Activated naive CD8-positive, alpha-beta T cell treated with anti-CD3 and anti-CD28 coated beads for 36 hours (primary cell): ENCODE data around the gene NBPF12. TPM values are rescaled to one million over a fixed set of nuclear protein-coding genes. Genes with fewer than 3 reads are reported as not detected.
A peak's percentile ranks its signal among the peaks of the same experiment; 100 is the strongest.
"Not testable (repeated sequence)": the region's sequence is repeated elsewhere in the genome, so short reads cannot be mapped to it uniquely, and the experiment has no call there.

ENCODE experiments used
- DNase-seq: peaks from one replicate; pipeline ENCODE4 v3.0.0; 2021
- H3K27ac Mint-ChIP-seq: one replicate; pipeline ENCODE4 v1.8.0; 2022; ENCODE audit warnings: mild to moderate bottlenecking, moderate library complexity, mixed read lengths
- H3K27me3 Mint-ChIP-seq: one replicate; pipeline ENCODE4 v1.8.0; 2022; ENCODE audit warnings: mild to moderate bottlenecking, mixed read lengths
- H3K36me3 Mint-ChIP-seq: one replicate; pipeline ENCODE4 v1.8.0; 2021; ENCODE audit warnings: mild to moderate bottlenecking, mixed read lengths
- H3K4me1 Mint-ChIP-seq: one replicate; pipeline ENCODE4 v1.8.0; 2021; ENCODE audit warnings: mixed read lengths
- H3K4me3 Mint-ChIP-seq: one replicate; pipeline ENCODE4 v1.8.0; 2022; ENCODE audit warnings: mild to moderate bottlenecking, moderate library complexity, mixed read lengths
- H3K9me3 Mint-ChIP-seq: one replicate; pipeline ENCODE4 v1.8.0; 2022; ENCODE audit warnings: mixed read lengths
- total RNA-seq, 2 experiments: library from RNA; stranded (reverse); gene quantifications; one replicate each; pipeline ENCODE4 v1.2.3, GENCODE V29; 2021

Gene NBPF12, protein sequence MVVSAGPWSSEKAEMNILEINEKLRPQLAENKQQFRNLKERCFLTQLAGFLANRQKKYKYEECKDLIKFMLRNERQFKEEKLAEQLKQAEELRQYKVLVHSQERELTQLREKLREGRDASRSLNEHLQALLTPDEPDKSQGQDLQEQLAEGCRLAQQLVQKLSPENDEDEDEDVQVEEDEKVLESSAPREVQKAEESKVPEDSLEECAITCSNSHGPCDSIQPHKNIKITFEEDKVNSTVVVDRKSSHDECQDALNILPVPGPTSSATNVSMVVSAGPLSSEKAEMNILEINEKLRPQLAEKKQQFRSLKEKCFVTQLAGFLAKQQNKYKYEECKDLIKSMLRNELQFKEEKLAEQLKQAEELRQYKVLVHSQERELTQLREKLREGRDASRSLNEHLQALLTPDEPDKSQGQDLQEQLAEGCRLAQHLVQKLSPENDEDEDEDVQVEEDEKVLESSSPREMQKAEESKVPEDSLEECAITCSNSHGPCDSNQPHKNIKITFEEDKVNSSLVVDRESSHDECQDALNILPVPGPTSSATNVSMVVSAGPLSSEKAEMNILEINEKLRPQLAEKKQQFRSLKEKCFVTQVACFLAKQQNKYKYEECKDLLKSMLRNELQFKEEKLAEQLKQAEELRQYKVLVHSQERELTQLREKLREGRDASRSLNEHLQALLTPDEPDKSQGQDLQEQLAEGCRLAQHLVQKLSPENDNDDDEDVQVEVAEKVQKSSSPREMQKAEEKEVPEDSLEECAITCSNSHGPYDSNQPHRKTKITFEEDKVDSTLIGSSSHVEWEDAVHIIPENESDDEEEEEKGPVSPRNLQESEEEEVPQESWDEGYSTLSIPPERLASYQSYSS (N-terminal part only)
- total RNA-seq: 1 to 10 TPM; 6.0 to 6.5 TPM

- not testable (repeated sequence) for H3K9me3 Mint-ChIP-seq
Observed at GRCh38 chr1:146938242-146938902, at the start of gene NBPF12. NBPF12 (plus strand) TSS chr1:146938324; CDS start chr1:146960144, 21,820 bp downstream.

GRCh38 chr1:146891355-146891754 lies 46.8 kb upstream of the NBPF12 start:
- not testable (repeated sequence) for H3K27me3 Mint-ChIP-seq, H3K36me3 Mint-ChIP-seq, H3K9me3 Mint-ChIP-seq, H3K27ac Mint-ChIP-seq, H3K4me3 Mint-ChIP-seq, DNase-seq, H3K4me1 Mint-ChIP-seq

More at GRCh38 chr1:146938242-146938902, at the start of gene NBPF12:
- H3K4me3 Mint-ChIP-seq: peak within 1 kb of the TSS; percentile 89
- H3K27ac Mint-ChIP-seq: peak within 1 kb of the TSS; percentile 91
- DNase-seq: peak; percentile 90
- H3K27me3 Mint-ChIP-seq: peaks cover 10% of the 10 kb centered on the region
- H3K36me3 Mint-ChIP-seq: not testable (repeated sequence)
- H3K4me1 Mint-ChIP-seq: peaks cover 17% of the 10 kb centered on the region

GRCh38 chr1:146892331-146892730 lies 45.8 kb upstream of the NBPF12 start:
- not testable (repeated sequence) for H3K9me3 Mint-ChIP-seq, H3K4me1 Mint-ChIP-seq, H3K4me3 Mint-ChIP-seq, DNase-seq, H3K36me3 Mint-ChIP-seq, H3K27ac Mint-ChIP-seq, H3K27me3 Mint-ChIP-seq

DNA sequence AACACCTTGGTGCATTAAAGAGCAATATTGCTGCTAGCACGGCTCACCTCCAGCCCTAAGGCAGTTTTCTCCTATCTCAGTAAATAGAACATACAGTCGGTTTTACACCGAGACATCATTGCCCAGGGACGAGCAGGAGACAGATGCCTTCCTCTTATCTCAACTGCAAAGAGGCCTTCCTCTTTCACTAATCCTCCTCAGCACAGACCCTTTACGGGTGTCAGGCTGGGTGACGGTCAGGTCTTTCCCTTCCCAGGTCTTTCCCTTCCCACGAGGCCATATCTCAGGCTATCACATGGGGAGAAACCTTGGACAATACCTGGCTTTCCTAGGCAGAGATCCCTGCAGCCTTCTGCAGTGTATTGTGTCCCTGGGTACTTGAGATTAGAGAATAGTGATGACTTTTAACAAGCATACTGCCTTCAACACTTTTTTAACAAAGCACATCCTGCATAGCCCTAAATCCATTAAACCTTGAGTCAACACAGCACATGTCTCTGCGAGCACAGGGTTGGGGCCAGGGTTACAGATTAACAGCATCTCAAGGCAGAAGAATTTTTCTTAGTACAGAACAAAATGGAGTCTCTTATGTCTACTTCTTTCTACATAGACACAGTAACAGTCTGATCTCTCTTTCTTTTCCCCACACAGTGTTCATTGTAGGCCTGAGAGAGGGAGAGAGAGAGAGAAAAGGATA lies 30.4 kb upstream of the NBPF12 start:
- DNase-seq, H3K9me3 Mint-ChIP-seq, H3K36me3 Mint-ChIP-seq: not testable (repeated sequence)

GRCh38 chr1:146912975-146913374 lies 25.1 kb upstream of the NBPF12 start:
- not testable (repeated sequence) for H3K27me3 Mint-ChIP-seq

More for the DNA sequence above, 30.4 kb upstream of the NBPF12 start:
- H3K27ac Mint-ChIP-seq, H3K4me1 Mint-ChIP-seq, H3K4me3 Mint-ChIP-seq, H3K27me3 Mint-ChIP-seq: not testable (repeated sequence)

GRCh38 chr1:146920811-146921210 lies 17.3 kb upstream of the NBPF12 start:
- not testable (repeated sequence) for H3K27me3 Mint-ChIP-seq, DNase-seq, H3K4me3 Mint-ChIP-seq, H3K9me3 Mint-ChIP-seq, H3K4me1 Mint-ChIP-seq, H3K27ac Mint-ChIP-seq, H3K36me3 Mint-ChIP-seq

More at GRCh38 chr1:146912975-146913374, 25.1 kb upstream of the NBPF12 start:
- H3K27ac Mint-ChIP-seq, H3K36me3 Mint-ChIP-seq, DNase-seq, H3K4me1 Mint-ChIP-seq, H3K9me3 Mint-ChIP-seq, H3K4me3 Mint-ChIP-seq: not testable (repeated sequence)

DNA sequence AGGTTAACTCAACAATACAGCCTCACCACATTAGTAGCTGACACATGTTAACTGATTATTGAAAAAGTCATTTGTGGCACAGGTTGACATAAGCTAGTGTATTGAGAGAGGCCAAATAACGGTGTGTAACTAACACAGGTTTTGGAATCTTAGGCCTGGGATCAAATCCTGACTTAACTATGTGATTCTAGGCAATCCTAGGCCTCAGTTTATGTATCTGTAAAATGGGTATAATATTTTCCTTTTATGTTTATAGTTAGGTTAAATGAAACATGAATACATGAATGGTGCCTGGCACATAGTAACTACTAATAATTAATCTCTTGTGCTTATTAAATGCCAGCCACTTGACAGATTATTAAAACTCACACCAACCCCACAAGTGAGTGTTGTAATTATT lies 15.5 kb upstream of the NBPF12 start:
- not testable (repeated sequence) for H3K27ac Mint-ChIP-seq, H3K4me1 Mint-ChIP-seq, H3K36me3 Mint-ChIP-seq, H3K4me3 Mint-ChIP-seq, H3K27me3 Mint-ChIP-seq, DNase-seq, H3K9me3 Mint-ChIP-seq

DNA sequence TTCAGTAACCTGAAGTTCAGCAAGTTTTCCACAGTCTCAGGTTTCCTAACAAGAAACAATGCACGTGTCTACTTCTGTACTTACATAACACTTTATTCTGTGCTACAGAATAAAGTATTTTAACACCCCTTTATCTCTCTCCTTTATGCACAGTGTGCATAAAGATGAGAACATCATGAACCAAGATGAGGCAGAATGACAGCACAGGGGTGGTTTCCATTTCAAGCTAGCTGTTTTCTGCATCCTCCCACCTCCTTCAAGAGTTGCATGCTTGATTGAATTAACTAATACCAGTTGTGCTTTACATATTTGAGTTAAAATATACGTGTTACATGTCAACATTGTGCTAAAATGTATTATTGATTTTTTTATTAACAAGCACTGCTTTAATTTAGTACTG lies 14.0 kb upstream of the NBPF12 start:
- not testable (repeated sequence) for H3K9me3 Mint-ChIP-seq, DNase-seq, H3K4me3 Mint-ChIP-seq, H3K4me1 Mint-ChIP-seq, H3K27me3 Mint-ChIP-seq, H3K36me3 Mint-ChIP-seq, H3K27ac Mint-ChIP-seq

DNA sequence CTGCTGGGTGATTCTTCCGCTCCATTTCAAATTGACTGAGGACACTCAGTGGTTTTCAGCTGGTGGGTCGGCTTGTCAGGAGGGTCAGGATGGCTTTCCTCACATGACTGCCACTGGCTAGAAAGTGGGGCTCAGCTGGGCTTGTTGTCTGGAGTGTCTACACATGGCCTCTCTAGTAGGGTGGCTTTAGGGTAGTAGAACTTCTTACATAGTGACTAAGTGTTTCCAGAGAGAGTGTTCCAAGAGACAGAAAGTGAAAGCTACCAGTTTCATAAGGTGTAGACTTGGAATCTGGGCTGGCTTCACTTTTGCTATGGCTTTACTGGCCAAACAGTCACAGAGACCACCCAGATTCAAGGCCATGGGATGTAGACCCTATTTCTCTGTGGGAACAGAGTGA lies 11.7 kb upstream of the NBPF12 start:
- not testable (repeated sequence) for H3K4me1 Mint-ChIP-seq, H3K9me3 Mint-ChIP-seq, H3K27me3 Mint-ChIP-seq, H3K4me3 Mint-ChIP-seq, H3K36me3 Mint-ChIP-seq, DNase-seq, H3K27ac Mint-ChIP-seq

DNA sequence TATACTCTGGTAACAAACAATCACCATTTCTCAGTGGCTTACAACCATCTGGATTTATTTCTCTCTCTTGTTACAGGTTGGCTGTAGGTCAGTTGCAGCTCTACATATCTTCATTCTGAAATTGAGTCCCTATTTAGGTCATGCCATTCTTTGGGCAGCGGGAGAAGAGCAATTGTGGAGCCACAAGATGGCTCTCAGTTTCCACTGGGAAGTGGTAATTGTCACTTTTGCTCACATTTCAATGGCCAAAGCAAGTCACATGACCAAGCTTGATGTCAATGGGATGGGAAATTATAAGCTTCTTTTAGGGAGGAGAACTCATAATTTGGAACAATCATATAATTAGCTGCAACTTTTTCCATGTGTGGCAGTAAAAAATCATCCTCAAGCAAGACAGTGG lies 7.9 kb upstream of the NBPF12 start:
- not testable (repeated sequence) for H3K36me3 Mint-ChIP-seq, H3K4me1 Mint-ChIP-seq, H3K9me3 Mint-ChIP-seq, H3K4me3 Mint-ChIP-seq, H3K27ac Mint-ChIP-seq, DNase-seq
- H3K27me3 Mint-ChIP-seq: peaks cover 10% of the 10 kb centered on the region

GRCh38 chr1:146934390-146935223 lies 3.5 kb upstream of the NBPF12 start:
- Mint-ChIP-seq H3K4me1 (peaks cover 12% of the 10 kb centered on the region), H3K27ac (peak overlapping the region; percentile 38), H3K27me3 (peaks cover 10% of the 10 kb centered on the region), H3K4me3 (peak overlapping the region; percentile 52)
- not testable (repeated sequence) for H3K36me3 Mint-ChIP-seq, H3K9me3 Mint-ChIP-seq, DNase-seq

DNA sequence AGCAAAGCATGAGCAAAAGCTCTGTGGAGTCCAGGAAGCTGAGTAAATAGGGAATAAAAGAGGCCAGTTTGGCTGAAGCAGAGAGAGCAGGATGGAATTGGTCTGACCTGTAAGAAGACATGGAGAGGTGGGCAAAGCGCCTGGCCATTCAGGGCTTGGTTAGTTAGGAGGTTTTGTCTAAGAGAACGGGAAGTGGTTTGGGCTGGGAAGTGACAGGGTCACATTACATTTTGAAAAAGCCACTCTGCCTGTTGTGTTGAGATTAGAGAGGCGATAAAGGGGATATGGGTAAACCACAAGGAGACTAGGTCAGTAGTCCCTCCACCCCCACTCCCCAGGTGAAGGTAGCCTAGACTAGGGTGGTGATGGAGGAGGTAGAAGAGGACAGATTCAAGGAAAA lies 662 bp upstream of the NBPF12 start:
- H3K4me3 Mint-ChIP-seq, H3K27ac Mint-ChIP-seq, H3K36me3 Mint-ChIP-seq, DNase-seq, H3K9me3 Mint-ChIP-seq: not testable (repeated sequence)
- Mint-ChIP-seq H3K4me1 (peaks cover 17% of the 10 kb centered on the region), H3K27me3 (peaks cover 10% of the 10 kb centered on the region)

- H3K9me3 Mint-ChIP-seq, H3K27ac Mint-ChIP-seq, H3K27me3 Mint-ChIP-seq, H3K36me3 Mint-ChIP-seq: not testable (repeated sequence)
- Mint-ChIP-seq H3K4me1 (peaks cover 15% of the 10 kb centered on the region), H3K4me3 (peak overlapping the region; percentile 89)
- peak; percentile 40 for DNase-seq
Observed at GRCh38 chr1:146938927-146939786, 1.0 kb downstream of the NBPF12 start.
